Iris pigment epithelial cell (primary cell): ENCODE results near the gene CYP8B1.

Source experiments
- DNase-seq: peaks from one replicate; pipeline ENCODE4 v3.0.0-alpha.2; 2011; ENCODE audit warnings: low read depth

Gene CYP8B1

GRCh38 chr3:42886294-42886822, 10.7 kb upstream of the CYP8B1 start:
- no peak for DNase-seq

DNA sequence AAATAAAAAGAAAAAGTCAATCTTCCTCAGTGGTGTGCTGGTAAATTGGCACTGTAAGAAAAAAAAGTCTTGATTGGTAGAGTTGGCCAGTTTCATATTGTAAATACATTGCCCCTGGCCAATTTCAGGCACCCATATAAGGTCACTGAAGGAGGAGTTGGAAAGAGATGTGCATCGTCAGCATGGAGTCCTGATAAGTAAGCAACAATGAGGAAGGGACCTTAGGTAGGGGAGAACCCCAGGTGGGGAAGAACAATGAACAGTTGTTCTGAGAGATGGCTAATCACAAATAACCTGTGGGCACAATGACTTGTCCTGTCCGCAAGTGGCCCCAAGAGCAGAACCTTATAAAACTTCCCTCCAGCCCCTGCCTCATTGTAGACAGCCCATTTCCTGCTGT, 8.6 kb upstream of the CYP8B1 start:
- no peak for DNase-seq

DNA sequence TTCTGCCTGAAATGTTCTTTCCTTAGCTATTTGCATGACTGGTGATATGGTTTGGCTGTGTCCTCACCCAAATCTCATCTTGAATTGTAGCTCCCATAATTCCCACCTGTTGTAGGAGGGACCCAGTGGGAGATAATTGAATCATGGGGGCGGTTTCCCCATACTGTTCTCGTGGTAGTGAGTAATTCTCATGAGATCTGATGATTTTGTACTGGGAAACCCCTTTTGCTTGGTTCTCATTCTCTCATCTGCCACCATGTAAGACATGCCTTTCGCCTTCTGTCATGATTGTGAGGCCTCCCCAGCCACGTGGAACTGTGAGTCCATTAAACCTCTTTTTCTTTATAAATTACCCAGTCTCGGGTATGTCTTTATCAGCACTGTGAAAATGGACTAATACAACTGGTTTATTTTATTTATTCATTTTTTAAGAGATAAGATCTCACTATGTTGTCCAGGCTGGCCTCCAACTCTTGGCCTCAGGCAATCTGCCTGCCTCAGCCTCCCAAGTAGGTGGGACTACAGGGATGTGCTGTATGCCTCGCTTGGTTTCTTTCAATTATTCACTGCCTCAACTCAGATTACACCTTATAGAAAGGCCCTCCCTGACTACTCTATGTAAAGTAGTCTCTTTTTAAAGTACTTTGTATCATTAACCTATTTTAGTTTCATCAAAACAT, 7.7 kb upstream of the CYP8B1 start:
- DNase-seq = peak; percentile 18

DNA sequence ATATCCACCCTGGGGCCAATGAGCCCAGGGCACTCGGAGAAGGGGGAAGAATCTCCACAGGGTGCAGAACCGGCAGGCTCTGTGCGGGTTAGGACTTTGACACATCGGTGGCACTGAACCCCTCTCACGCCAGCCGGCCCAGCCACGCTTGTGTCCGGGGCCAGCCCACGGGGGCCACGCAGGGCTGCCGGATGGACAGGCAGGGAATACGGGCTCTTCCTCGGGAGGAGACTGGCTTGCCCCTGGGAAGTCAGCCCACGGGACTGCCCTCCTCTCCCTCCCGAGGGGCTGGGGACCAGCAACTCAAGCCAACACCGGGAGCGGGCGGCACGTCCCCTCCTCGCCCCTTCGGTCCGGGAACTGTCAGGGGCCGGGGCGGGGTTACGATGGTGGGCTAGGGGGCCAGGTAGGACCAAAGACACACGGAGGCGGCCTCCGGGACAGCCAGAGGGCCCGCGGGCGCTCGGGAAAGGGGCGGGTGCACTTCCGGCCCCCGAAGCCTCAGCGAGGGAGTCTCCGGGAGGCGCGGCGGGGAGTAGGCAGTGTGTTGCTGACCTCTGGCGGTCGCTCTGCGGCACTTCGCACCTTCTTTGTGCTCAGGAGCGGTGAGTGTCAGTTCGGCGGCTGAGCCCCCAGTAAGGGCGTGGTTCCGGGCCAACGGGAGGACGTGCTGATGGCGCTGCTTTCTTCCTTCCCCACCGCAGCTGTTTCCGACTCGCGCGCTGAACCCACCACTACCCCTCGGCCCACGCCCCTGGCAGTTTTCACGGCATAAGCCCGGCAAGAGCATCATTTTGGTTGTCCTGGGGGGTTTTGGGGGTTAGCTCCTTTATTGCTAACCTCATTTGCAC, 5.1 kb upstream of the CYP8B1 start:
- peak; percentile 77 for DNase-seq

DNA sequence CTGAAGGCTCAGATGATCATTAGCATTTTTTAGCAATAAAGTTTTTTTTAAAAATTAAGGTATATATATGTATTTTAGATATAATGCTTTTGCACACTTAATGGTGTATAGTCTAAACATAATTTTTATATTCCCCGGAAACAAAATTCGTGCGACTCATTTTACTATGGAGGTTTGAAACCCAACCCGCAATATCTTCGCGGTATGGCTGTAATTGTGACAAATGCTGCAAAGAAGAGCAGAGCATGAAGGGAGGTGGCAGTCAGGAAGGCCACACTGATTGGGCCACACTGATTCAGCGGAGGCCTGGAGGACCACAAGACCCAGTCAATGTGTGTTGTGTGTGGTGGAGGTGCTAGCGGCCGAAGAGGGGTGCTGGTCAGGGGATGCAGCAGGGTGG, 4.5 kb upstream of the CYP8B1 start:
- DNase-seq = no peak

DNA sequence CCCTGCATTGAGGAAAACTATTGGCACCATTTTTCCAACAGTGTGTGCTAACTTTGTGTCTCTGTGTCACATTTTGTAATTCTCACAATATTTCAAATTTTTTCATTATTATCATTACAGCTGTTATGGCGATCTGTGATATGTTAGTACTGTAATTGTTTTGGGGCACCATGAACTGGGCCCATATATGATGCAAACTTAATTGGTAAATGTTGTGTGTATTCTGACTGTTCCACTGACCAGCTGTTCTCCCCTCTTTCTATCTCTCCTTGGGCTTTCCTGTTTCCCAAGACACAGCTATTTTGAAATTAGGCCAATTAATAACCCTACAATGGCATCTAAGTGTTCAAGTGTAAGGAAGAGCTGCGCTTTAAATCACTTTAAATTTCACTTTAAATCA, 2.2 kb upstream of the CYP8B1 start:
- DNase-seq = no peak

DNA sequence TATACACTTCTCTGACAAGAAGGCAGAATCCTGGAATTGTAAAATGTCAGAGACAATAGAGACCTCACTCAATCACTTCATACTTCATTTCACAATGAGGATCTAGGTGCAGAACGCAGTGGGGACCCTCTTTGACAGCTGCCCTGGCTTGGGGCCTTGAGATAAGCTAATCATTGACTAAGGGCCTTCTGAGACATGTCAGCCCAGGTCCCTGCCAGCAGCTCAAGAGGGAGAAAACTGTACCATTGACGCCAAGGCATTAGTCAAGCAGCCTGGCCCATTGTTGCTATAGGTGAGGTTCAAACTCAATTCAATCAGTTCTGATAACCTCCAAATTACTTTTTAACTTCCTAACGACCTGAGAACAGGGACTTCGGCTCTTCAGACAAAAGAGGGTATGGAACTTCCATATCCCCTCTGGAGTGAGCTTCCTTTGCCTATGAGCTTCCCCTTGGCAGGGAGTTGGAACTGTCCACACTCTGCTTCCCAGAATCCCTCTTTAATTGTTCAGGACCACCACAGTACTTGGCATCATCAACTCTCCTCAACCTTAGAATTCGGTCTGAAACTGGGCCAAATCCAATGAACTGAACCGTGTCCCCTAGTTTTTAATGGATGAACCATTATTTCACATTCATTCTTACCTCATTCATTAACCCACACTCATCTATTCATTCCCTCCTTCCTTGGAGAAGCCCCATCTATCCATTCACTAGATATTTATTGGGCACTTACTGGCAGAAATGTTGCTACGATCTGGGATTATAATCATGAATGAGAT, 1.5 kb upstream of the CYP8B1 start:
- DNase-seq = no peak

- DNase-seq = no peak
These were observed 722 bp upstream of the CYP8B1 start for GRCh38 chr3:42876401-42876800.

- DNase-seq = no peak
These were observed 930 bp downstream of the CYP8B1 start for GRCh38 chr3:42874749-42875148.

DNA sequence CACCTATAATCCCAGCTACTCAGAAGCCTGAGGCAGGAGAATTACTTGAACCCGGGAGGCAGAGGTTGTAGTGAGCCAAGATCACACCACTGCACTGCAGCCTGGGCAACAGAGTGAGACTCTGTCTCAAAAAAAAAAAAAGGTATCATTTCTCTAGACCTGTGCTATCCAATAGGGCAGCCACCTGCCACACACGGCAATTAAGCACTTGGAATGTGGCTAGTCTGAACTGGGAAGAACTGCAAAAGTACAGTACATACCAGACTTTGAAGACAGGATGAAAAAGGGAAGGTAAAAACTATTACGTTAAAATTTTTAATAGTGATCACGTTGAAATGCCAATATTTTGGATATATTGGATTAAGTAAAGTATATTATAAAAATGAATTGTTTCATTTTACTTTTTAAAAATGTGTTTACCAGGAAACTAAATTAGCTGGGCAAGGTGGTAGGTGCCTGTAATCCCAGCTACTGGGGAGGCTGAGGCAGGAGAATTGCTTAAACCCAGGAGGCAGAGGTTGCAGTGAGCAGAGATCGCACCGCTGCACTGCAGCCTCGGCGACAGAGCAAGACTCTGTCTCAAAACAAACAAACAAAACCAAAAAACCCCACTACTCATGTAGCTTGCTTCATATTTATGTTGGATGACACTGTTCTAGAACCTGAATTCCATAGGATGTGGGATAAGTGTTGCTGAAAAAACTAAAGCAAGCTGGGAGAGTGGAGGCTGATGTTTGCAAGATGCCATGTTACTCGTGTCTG, 2.3 kb downstream of the CYP8B1 start:
- DNase-seq = no peak

DNA sequence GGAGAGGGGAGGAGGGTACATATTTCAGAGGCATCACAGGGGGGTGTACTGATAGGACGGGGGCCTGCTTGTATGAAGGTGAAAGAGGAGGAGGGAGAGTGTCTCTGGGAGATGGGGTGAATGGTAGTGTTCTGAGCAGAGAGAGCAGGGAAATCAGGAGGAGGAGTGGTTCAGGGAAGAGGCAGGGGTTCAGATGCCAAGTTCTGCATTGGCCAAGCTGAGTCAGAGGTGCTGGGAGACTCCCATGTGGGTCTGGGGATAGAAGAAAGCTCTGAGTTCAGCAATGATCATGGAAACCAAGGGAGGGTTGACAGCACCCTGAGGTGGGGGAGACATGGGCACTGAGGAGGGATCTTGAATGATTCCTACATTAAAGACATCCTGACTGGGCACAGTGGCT, 3.0 kb downstream of the CYP8B1 start:
- no peak for DNase-seq

- no peak for DNase-seq
These were observed 4.0 kb downstream of the CYP8B1 start for GRCh38 chr3:42871592-42872196.

- no peak for DNase-seq
These were observed 6.8 kb downstream of the CYP8B1 start for GRCh38 chr3:42868841-42869240.

GRCh38 chr3:42867138-42867537, 8.5 kb downstream of the CYP8B1 start:
- no peak for DNase-seq

GRCh38 chr3:42865256-42865655, 10.4 kb downstream of the CYP8B1 start:
- DNase-seq = no peak

DNA sequence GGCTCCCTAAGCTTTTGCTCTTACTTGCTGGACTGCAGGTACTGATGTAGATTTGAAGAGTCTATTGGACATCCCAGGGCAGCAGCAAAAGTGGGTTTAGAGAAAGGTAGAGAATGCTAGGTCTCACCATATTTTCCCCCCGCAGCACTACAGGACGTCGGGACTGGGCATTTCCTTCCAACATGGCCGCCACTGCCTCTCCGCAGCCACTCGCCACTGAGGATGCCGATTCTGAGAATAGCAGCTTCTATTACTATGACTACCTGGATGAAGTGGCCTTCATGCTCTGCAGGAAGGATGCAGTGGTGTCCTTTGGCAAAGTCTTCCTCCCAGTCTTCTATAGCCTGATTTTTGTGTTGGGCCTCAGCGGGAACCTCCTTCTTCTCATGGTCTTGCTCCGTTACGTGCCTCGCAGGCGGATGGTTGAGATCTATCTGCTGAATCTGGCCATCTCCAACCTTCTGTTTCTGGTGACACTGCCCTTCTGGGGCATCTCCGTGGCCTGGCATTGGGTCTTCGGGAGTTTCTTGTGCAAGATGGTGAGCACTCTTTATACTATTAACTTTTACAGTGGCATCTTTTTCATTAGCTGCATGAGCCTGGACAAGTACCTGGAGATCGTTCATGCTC, 11.2 kb downstream of the CYP8B1 start:
- DNase-seq = no peak

DNA sequence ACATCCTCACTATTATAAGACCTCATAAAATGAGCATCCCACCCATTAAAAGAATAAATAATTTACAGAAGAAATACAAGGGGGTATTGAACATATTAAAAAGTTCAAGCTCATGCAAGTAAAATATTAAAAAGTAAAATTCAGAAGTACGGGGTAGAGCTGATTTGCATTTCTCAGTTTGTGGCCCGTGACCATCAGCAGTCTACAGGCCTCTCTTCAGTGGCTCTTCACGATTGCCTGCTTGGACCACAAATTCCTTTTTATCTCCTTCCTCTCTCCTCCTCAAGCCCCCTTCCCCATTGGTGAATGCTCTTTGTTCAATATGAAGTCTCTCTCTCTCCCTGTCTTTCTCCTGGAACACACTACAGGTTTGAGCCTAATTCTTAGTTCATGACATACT, 19.1 kb downstream of the CYP8B1 start:
- no peak for DNase-seq

GRCh38 chr3:42855547-42856380, 19.9 kb downstream of the CYP8B1 start:
- DNase-seq = no peak

- no peak for DNase-seq
These were observed 20.5 kb downstream of the CYP8B1 start for GRCh38 chr3:42855219-42855546.

DNA sequence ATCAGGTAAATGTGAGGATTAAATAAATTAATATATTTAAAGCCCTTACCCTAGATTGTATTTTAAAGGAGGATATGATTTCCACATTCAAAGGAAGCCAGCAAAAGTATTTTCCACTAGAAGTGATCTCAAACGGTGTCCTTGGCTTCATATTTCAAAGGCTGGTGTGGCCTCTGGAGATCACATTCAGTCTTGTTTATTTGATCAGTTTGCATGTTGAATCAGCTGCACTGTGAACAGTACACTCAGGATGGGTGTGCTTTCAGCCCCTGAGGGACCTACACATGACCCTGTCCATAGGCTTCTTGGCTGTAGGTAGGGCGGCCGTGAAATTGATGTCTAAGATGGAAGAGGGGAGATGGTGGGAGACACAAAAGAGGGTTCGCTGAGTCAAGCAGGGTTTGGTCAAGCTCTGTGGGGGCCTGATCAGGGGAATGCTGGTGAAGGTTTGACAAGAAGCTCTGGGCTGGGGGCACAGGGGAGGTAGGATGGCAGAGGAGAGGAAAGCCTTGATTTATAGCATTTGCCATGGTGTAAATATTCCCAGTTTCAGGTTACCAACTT, 21.9 kb downstream of the CYP8B1 start:
- DNase-seq = peak; percentile 78
